Right forelimb (tissue), 1 donor: Measurements from ENCODE around the gene CDC26.
"Not testable (repeated sequence)": the region's sequence is repeated elsewhere in the genome, so short reads cannot be mapped to it uniquely, and the experiment has no call there.

Source experiments
- DNase-seq: peaks from one replicate; pipeline ENCODE4 v3.0.0-alpha.2; 2018

CDC26 gene

DNA sequence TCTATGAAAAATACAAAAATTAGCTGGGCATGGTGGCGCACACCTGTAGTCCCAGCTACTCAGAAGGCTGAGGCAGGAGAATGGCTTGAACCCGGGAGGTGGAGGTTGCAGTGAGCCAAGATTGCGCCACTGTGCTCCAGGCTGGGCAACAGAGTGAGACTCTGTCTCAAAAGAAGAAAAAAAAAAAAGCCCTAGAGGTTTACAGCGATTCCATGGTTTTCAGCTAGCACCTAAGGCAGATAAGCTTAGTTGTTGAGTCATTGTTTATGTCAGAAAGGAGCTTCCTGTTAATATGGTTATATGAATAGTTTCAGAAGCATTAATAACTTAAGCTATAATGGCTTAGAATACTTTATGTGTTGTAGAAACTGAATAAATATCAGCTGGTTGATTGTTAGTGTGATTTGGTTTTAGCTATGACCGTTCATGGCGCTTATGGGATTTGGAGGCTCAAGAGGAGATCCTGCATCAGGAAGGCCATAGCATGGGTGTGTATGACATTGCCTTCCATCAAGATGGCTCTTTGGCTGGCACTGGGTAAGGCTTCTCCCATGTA, 14.8 kb upstream of the CDC26 start:
- no peak for DNase-seq

DNA sequence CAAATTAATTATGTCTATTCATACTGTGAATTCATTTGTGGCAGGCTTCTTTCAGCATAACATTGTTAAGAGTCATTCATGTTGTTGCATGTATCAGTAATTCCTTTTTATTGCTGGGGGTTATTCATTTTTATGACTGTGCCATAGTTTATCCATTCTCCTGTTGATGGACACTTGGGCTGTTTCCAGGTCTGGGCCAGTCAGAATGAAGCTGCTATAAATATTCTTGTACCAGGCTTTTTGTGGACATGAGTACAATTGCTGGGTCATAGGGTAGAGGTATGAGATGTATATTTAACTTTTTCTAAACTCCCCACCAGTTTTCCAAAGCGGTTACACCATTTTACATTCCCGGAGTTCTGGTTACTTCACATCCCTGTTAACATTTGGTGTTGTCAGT, 13.7 kb upstream of the CDC26 start:
- no peak for DNase-seq

DNA sequence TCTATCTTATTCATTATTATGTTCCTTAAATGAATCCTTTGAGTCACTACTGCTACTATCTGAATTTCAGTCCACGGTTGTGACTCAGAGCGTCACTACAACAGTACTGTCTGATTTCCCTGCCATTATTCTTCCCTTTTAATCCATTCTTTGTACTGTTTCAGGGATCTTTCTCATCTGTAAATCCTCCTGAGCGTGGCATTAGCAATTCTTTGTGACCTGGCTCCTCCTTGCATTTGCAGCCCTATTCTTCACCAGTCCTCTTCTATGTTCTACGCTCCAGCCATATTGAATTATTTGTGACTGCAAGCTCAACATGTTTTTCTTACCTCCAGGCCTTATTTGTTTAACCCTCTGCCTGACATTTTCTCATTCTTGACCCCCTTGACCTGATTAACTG, 6.0 kb upstream of the CDC26 start:
- no peak for DNase-seq

DNA sequence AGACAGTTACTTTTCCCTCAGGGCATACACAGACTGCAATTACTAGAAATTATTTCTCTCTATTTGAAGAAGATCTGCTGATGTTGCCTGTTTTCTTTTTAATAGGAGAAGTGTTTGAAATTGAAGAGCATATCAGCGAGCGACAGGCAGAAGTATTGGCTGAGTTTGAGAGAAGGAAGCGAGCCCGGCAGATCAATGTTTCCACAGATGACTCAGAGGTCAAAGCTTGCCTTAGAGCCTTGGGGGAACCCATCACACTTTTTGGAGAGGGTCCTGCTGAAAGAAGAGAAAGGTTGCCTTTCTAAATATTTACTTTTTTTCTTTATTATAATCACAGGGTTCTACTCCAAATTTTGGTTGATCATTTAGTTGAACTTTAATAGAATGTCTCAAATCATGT, 3.5 kb upstream of the CDC26 start:
- no peak for DNase-seq

DNA sequence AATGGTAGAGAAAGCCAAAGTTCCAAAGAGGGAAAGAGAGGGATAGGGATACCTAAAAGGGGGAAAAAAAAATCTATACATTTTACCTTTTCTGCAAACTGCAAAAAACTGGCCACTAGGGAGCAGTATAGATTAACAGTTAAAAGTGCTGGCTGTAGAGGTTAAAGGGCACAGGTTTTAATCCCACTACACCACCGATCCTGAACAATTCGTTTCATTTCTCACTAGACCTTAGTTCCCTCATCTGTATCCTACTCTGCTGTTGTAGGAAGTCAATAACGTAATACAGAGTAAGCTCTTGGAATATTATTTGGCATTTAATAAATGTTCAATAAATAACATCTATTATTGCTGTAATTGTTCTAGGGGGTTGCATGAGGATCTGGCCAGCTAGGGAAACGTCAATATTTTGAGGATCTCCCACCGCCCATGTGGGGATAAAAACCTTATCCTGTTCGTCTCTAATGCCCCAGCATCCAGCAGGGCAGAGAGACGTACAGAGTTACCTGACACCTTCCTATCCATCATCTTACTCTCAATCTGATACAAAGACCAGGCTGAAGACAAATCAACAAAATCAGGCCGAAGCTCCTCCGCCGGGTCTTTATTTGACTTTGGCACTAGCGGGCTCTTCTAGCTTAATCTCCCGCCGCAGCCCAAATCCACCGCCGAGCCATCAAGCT, 757 bp downstream of the CDC26 start:
- no peak for DNase-seq

DNA sequence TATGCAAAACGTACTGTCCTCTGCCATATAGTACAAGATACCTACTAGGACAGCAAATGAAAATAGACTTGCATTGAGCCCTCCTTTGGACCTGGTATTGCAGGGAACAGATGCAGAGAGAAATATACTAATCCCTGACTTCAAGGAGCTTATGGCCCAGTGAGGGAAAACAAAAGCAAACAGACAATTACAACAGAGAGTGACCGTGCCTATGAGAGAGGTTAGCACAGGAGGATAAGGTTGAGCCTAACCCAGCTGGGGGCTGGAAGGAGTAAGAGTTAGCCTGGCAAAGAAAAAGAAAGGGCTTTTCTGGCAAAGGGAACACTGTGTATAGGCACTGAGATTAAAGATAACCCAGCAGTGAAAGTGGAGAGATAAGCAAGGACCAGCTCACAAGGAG, 5.5 kb downstream of the CDC26 start:
- no peak for DNase-seq

DNA sequence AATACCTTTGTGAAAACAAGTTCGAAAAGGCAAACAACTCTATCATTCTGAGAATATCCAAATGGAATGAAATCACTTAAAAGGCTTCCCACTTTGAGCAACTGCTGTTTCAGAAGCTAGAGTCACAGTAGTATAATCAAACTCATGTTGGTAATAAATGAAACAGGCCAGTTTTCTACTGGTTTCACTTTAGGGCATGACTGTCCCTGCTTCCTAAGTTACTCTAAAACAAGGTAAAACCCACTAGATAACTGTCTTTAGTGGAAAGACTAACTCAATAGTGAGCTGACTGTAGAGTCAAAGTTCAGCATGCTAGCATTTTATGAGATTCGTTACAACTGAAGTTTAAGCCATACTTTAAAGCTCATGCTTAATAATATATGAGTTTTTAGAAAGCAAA, 6.0 kb downstream of the CDC26 start:
- DNase-seq, result no peak

DNA sequence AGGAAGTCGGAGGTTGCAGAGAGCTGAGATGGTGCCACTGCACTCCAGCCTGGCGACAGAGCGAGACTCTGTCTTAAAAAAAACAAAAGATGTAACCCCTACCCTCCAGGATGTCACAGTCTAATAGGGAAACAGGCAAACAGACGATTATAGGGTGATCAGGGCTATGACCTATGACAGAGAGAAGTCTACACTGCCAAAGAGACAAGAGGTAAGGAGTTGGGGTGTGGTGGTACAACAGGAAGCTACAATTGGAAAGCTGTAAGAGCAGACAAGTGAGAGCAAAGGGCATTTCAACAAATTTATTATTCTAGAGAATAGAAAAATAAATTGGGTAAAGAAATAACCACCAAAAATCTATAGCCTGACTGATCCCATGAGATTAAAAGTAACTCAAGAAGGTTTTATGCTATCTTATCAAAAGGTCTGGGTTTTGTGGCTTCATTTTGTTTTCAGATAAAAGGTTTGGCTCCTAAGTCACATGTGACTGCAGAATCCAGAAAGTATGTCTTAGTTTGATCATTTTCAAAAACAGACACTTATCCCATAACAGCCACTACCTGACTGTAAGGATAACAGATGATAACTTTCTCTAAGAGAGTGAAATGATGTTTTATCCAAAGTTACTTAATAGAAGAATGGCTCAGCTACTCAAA, 7.3 kb downstream of the CDC26 start:
- no peak for DNase-seq

DNA sequence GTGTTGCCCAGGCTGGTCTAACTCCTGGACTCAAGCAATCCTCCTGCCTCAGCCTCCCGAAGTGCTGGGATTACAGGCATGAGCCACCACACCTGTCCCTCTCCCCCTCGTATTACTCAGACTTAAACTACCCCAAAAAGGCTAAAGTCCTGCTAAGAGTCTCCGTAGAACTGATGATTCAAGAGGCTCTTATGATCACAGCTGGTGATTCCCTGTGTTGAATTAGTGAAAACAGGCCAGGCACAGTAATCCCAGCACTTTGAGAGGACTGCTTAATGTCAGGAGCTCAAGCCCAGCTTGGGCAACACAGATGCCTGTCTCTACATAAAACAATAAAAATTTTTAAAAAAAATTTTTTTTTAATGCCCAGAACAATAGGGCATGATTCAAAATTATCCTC, 9.2 kb downstream of the CDC26 start:
- no peak for DNase-seq

DNA sequence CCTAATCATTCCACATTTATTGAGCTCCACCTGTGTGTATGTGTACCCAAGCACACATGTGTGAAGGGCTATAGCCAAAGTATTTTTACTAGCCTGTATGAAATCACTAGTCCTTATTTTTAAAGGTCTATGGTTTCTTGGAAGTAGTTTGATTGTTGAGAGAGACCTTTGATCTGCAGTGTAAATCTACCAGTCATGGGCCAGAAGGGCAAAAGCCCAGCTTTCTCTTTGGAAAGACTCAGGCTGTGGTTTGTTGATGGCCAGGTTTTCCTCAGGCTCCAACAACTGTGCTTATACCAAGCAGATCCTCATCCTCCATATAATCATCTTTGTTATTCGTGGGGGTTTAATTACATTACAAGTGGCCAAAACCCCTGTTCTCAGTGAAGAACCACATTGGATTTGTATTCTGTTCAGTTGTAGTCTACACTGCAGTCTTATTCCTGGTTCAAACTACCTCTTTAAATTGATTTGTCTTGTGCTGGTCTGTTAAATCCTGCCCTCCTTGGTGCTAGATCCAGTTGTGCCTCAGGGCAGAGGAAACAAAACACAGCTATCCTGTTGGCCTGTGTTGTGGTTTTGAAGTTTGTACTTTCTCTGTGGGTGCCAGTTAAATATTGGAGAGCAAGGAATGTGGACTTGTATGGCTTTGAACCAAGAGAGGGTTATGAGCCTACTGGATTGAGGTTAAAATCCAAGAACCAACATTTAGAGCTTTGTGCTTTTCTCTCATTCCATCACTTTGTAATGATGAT, 13.3 kb downstream of the CDC26 start:
- DNase-seq, result no peak

DNA sequence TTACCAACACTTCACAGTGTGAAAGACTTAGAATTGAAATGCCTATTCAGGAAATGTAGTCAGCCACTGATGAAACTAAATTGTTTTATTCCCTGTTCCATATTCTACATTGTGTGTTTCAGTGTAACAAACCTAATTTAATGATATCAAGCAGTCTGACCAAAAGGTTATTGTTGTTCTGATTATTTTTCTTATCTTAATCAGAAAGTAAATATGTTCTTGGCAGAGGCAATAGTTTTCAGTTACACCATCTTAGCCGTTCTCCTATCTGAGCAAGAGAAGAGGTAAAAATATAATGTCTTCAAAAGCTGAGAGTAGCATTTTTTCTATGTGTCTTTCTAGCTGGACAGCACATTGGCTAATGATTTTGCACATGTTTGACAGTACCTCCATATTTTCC, 17.1 kb downstream of the CDC26 start:
- no peak for DNase-seq

DNA sequence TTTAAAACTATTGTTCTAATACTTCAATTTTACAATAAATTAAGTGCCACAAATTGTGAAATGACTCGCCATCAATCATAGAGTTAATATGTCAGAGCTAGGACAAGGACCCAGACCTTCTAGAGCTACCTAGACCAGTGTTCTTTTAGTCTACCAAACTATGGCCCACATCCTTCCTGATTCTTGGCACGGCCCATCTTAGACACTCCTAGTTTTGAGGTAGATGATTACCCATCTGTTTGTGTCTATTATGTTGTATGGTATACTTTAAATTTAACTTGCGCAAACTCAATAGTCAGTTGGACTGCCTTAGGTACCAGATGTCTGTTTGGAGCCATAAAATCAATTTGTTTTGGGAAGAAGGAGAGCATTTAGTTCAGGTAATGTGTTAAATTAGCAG, 17.5 kb downstream of the CDC26 start:
- DNase-seq, result no peak

DNA sequence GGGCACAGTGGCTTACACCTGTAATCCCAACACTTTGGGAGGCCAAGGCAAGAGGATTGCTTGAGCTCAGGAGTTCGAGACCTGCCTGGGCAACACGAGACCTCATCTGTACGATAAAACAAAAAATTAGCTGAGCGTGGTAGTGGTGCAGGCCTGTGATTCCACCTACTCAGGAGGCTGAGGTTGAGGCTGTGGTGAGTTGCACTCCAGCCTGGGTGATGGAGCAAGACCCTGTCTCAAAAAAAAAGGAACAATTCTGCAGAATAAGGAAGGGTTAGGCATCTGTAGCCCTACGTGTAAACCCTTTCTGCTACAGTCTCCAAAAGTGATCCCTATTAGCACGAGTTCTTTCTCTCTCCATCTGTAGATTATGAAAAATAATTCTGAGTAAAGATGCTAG, 19.9 kb downstream of the CDC26 start:
- no peak for DNase-seq

DNA sequence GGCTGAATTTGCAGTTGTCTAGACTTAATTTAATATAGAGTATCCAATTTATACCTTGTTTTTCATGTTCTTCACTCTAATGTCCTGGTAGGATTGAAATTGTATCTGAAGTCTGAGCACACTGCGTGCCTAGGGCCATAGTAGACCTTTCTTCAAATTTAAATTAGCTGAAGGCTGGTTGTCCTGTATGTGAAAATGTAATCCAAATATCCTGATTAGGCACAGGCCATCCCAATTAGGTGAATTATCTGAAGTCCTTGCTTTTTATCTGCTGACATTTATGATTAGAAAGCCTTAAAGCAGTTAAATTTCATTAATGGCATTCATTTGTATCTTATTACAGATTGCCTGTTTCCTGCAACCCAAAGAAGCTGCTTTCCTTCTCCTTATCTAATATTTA, 20.4 kb downstream of the CDC26 start:
- no peak for DNase-seq

DNA sequence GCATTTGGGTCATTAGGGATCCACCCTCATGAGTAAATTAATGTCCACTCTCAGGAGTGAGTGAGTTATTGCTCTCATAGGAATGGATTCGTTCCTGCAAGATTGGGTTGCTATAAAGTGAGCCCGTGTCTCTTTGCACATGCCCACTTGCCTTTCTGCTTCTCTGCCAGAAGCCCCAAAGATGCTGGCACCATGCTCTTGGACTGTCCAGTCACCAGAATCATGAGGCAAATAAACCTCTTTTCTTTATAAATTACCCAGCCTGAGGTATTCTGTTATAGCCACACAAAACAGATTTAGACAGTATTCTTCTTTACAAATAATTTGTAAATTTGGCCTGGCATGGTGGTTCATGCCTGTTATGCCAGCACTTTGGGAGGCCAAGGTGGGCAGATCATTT, 24.6 kb downstream of the CDC26 start:
- DNase-seq, result no peak

DNA sequence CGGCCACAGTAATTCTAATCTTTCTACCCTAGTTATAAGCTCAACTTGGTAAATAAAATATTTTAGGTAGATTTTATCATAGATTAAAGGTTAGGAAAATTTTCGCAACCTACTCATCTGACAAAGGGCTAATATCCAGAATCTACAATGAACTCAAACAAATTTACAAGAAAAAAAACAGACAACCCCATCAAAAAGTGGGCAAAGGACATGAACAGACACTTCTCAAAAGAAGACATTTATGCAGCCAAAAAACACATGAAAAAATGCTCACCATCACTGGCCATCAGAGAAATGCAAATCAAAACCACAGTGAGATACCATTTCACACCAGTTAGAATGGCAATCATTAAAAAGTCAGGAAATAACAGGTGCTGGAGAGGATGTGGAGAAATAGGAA, 25.7 kb downstream of the CDC26 start:
- not testable (repeated sequence) for DNase-seq

DNA sequence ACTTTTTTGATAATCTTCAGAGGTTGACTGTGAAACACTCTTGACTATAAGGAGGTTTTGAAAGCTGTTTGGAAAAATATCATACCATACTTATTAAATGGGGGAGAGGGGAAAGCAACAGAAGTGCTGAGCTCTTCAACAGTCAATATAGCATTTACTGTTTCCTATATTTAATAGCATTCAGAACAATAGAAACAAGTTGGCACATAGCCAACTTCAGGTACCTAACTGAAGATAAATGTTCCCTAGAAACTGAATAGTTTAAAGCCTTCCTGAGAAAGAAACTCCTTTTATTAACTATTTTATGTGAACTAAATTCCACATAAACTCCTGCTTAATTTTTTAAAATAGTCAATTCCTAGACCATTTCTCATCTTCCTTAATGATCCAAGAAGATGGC, 27.7 kb downstream of the CDC26 start:
- DNase-seq, result no peak

DNA sequence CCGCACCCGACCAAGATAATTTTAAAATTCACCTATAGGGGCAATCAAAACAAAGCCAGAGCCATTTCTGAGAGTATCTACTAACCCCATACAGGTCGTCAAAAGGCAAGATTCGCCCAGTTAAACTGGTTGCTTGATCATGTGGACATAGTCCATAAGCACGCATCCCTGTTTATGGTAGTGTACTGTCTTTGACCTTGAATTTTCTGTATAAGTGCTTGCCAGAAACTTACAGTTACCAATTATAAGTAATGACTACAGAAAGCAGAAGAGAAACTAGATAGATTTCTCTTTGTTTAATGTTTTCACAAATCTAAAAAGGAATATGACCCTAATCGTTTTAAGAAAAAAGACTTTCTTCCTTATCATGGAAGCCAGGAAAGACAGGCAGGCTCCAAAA, 28.4 kb downstream of the CDC26 start:
- no peak for DNase-seq

DNA sequence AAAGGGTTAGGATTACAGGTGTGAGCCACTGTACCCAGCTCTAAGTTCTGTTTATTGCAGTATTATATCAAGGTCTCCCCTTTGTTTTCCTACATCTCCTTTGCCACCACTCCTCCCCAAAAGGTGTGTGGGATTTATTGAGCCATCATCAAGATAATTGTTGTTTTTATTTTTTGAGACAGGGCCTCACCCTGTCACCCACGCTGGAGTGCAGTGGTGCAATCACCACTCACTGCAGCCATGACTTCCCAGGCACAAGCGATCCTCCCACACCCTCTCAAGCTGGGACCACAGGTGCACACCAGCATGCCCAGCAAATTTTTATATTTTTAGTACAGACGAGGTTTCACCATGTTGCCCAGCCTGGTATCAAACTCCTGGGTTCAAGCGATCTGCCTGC, 29.5 kb downstream of the CDC26 start:
- no peak for DNase-seq

DNA sequence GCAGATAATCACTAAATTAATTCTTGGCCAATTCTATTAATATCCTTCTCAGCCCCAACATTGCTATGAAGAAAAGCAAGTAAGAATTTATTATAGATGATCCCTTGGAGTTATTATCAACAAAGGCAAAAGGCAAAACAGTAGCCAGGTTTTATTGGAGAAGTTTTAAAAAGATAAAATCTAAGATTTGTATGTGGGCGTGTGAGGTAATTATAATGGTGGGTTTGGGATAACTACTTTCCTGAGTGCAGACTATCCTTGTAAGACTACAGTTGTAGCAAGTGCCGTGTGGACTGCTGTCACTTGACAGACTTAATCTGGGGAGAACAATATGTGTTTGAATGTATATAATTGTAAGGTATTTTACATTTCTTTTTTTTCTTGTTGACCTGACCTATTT, 30.8 kb downstream of the CDC26 start:
- no peak for DNase-seq

DNA sequence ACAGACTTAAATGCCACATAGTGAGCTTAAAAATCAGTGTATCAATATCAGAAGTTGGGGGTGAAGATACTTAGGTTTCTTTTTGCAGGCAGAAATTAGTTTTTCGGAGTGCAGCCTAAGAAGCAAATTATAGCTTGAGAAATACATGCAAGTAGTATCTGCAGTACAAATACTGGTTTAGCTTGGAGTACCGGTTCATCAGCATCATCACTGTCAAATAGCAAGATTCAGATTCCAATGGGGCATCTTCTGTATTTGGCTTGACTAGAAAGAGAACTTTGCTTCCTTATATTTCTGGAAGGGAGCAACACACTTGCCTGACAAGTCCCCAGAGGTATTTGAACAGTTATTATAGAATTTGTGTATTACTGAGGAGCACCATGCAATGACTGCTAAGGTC, 34.2 kb downstream of the CDC26 start:
- DNase-seq, result no peak

DNA sequence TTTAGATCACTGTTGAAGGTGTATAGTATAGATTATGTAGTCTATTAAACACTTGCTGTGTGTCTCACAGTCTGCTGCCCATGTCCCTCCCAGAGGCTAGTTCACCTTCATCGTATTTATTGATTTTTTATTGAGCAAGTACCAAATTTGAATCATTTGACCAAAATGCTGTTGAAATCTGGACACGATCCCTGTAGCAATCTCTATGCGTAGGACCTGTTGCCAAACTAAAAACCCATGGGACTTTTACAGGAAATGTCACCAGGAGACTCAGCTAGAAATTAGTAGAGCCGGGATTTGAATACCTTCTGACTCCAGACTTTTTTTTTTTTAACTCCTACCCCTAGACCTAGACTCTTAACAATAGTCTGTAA, 36.5 kb downstream of the CDC26 start:
- DNase-seq, result no peak

DNA sequence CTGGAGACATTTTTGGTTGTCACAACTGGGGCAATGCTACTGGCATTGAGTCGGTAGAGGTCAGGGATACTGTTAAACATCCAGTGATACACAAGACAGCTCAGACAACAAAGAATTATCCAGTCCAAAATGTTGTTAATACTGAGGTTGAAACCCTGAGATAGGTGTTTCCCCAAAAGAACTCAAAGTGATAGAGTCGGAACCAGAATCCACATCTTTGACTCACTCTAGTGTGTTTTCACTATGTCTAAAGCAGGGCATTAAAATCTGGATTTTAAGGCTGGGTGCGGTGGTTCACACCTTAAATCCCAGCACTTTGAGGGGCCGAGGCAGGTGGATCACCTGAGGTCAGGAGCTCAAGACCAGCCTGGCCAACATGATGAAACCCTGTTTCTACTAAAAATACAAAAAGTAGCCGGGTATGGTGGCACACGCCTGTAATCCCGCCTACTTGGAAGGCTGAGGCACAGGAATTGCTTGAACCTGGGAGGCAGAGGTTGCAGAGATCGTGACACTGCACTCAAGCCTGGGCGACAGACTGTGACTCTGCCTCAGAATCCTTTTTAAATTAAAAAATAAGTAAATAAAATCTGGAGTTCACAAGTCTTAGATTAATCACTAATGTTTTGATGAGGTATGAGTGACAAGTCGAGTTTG, 37.0 kb downstream of the CDC26 start:
- no peak for DNase-seq

DNA sequence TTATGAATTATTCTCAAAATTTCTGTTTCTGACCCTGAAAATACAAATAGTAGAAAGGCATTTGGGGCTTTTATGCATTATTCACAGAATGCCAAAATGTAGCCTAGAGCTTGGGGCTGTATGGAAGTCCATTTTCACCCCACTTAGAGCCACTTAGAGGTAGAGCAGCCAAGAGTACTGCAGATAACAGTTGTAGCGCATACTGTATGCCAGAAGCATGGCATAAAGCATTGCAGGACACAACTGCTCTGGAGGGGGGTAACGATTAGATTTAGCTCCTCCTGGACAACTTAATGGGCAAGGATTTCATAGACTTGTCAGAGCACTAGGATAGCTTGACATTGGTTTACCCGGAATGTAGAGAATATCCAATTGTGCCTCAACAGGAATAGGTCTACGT, 38.3 kb downstream of the CDC26 start:
- no peak for DNase-seq
